Transverse colon (tissue), 4 donors: Measurements from ENCODE around the gene CUL1. TPM values are rescaled to one million over a fixed set of nuclear protein-coding genes. Genes with fewer than 3 reads are reported as not detected.

ENCODE experiments used
- DNase-seq: peaks from one replicate; pipeline ENCODE4 v3.0.0-alpha.2; 2019
- H3K27ac ChIP-seq, 4 donors: fragments of 200-600 bp; sonication (generic); 2 replicates each; pipeline ENCODE4 v1.5.1; 2016 to 2018; ENCODE audit warnings: inconsistent platforms in 4 of 4
- H3K27me3 ChIP-seq: fragments of 200-600 bp; sonication (generic); 2 replicates; pipeline ENCODE4 v1.5.1; 2017; ENCODE audit warnings: inconsistent platforms
- H3K36me3 ChIP-seq, 4 donors: fragments of 200-600 bp; sonication (generic); 2 replicates each; pipeline ENCODE4 v1.5.1; 2017 to 2019; ENCODE audit warnings: inconsistent platforms in 4 of 4
- H3K4me1 ChIP-seq, 4 donors: fragments of 200-600 bp; sonication (generic); 2 replicates each; pipeline ENCODE4 v1.5.1; 2017 to 2020; ENCODE audit warnings: inconsistent platforms in 4 of 4
- H3K4me3 ChIP-seq, 4 donors: fragments of 200-600 bp; sonication (generic); 1 replicate in 1 of 4; 2 replicates in 3 of 4; pipeline versions ENCODE4 v1.5.1 to v1.6.1; 2017 to 2019; ENCODE audit warnings: inconsistent platforms in 4 of 4
- H3K9me3 ChIP-seq, 2 donors: fragments of 200-600 bp; sonication (generic); 2 replicates each; pipeline ENCODE4 v1.5.1; 2017 to 2019; ENCODE audit warnings: inconsistent platforms in 2 of 2
- EP300 ChIP-seq: sonication (generic); formaldehyde crosslinking; IDR thresholded peaks from one replicate; pipeline ENCODE4 v1.6.1; 2017; ENCODE audit warnings: antibody characterized with exemption, low read depth
- POLR2A ChIP-seq: fragments of 450-650 bp; IDR thresholded peaks from one replicate; pipeline ENCODE4 v1.6.1; 2016; ENCODE audit warnings: antibody characterized with exemption, mild to moderate bottlenecking, moderate library complexity
- POLR2AphosphoS5 ChIP-seq, 3 donors: sonication (generic); formaldehyde crosslinking; IDR thresholded peaks; one replicate each; pipeline ENCODE4 v1.6.1; 2016; ENCODE audit warnings: antibody characterized with exemption in 3 of 3
- WGBS, 2 donors: methylation state at CpG; one replicate each; pipeline ENCODE4 v1.1.5; 2018; ENCODE audit warnings: low coverage in 1 of 2; 5-methylcytosine and 5-hydroxymethylcytosine counted together
- in situ Hi-C, 4 donors: fragments of 200-750 bp; cut with MboI; loops; one replicate each; pipeline versions ENCODE4 v1.15.0 to v1.15.1; 2017; ENCODE audit warnings: low sequenced_read_pairs in 3 of 4, low pct_ligation_motif_present in 1 of 4, low pct_unique_long_range_greater_than_20kb in 1 of 4
- intact Hi-C: fragments of 100-400 bp; cut with DNase I; formaldehyde crosslinking; loops from one replicate; pipeline ENCODE4 v1.15.1; 2023; ENCODE audit warnings: low total_unique reads
- total RNA-seq, 4 donors: library from RNA; depleted of rRNA; stranded (reverse); fragments of >200 nt; gene quantifications; one replicate each; pipeline ENCODE4 v1.1.0, GENCODE V29; 2016
- TF ChIP-seq, protein P1 (sequence below), 5 experiments: fragments of 200-600 bp in 3 of 5; fragments of 450-650 bp in 2 of 5; sonication (generic) in 3 of 5; IDR thresholded peaks; 1 replicate in 2 of 5; 2 replicates in 3 of 5; pipeline ENCODE4 v1.5.1; 2016 to 2017; ENCODE audit warnings: antibody characterized with exemption in 5 of 5, inconsistent platforms in 3 of 5, mild to moderate bottlenecking in 2 of 5, moderate library complexity in 1 of 5

Gene CUL1
- total RNA-seq, 4 donors from 2014 or later, result 17.6 to 44.6 (median 28.8) TPM

DNA sequence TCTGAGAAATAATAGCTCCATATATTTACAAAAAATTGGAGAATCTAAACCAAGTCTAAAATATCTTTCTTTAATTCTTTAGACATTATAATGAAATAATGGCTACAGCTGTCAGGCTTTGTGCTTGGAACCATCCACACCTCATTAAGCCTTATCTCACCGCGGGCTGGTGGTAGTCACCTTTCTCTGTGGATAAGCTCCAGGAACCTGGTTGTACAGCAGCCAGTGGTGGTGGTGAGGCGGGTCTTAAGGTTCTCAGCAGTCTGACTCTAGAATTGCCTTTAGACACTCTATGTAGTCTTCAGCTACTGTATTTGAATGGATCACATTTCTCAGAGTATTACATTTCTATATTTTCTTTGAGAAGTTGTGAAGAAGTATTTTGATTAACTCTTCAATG, 34.2 kb downstream of the CUL1 start:
- DNase-seq, result no peak
- H3K4me3 ChIP-seq, result no peak overlapping the region
- H3K27ac ChIP-seq, result no peak overlapping the region
- 89 to 100% methylated on average over 1 to 3 of the region's 3 CpGs for WGBS, 2 donors
- intact Hi-C loops (no loop called here), in situ Hi-C loops (no loop called here)
- H3K9me3 ChIP-seq, result no peaks in the 10 kb centered on the region
- peaks cover 0 to 31% (median 7%) of the 10 kb centered on the region in 4 donors for H3K36me3 ChIP-seq
- TF ChIP-seq, protein P1, sequence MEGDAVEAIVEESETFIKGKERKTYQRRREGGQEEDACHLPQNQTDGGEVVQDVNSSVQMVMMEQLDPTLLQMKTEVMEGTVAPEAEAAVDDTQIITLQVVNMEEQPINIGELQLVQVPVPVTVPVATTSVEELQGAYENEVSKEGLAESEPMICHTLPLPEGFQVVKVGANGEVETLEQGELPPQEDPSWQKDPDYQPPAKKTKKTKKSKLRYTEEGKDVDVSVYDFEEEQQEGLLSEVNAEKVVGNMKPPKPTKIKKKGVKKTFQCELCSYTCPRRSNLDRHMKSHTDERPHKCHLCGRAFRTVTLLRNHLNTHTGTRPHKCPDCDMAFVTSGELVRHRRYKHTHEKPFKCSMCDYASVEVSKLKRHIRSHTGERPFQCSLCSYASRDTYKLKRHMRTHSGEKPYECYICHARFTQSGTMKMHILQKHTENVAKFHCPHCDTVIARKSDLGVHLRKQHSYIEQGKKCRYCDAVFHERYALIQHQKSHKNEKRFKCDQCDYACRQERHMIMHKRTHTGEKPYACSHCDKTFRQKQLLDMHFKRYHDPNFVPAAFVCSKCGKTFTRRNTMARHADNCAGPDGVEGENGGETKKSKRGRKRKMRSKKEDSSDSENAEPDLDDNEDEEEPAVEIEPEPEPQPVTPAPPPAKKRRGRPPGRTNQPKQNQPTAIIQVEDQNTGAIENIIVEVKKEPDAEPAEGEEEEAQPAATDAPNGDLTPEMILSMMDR (IDR thresholded peaks at IDR 0.05), result no peak
- TF ChIP-seq EP300, result no peak
- no peak for TF ChIP-seq POLR2A
- no peak for TF ChIP-seq POLR2AphosphoS5 (IDR thresholded peaks at IDR 0.05)
- H3K27me3 ChIP-seq, result no peaks in the 10 kb centered on the region
- H3K4me1 ChIP-seq, result peaks cover 0 to 12% (median 6%) of the 10 kb centered on the region in 4 donors

DNA sequence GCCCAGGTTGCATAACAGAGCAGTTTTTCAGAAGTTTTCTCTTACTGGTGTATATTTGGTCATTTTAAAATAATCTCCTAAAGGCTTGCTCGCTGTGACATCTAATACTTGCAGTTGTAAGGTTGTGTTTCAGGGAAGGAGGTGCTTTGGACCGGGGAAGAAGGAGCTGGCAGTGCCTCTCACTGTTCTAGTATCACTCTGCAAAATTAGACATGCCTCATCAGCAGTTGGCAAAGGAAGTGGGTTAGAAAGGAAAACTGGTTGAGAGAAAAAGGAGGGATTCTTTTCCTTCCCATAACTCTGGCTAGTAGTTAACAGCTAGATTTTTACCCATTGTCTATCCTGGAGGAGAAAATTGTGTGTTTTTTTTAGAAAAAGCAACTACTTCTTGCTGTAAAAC, 34.8 kb downstream of the CUL1 start:
- in situ Hi-C loops, result no loop called here

DNA sequence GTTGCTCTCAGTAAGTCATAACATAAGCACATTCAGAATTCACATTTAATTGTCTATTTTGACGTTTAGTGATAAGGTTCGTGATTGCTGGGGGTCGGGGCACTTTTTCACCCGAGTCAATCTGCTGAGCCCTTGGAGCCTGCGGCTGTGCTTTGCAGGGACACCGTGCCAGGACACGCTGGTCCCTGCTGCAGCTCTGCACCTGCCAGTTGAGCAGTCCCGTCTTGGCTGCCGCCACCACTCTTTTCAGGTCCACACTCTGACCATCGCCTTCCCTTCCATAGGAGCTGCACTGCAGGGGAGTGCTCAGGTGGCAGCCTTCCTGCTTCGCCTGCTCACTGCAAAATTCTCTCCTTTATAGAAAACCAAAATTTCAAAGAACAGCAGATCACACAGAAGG, 36.4 kb downstream of the CUL1 start:
- H3K27ac ChIP-seq, result no peak overlapping the region
- intact Hi-C loops, result no loop called here
- no peak for DNase-seq
- no peaks in the 10 kb centered on the region for H3K9me3 ChIP-seq
- in situ Hi-C loops, result no loop called here
- H3K4me3 ChIP-seq, result no peak overlapping the region
- H3K36me3 ChIP-seq, result peaks cover 0 to 47% (median 12%) of the 10 kb centered on the region in 4 donors
- TF ChIP-seq EP300 (no peak), POLR2AphosphoS5 (IDR thresholded peaks at IDR 0.05) (no peak), POLR2A (no peak)
- TF ChIP-seq, protein P1 (IDR thresholded peaks at IDR 0.05), result no peak
- H3K4me1 ChIP-seq, result peaks cover 0 to 12% (median 3%) of the 10 kb centered on the region in 4 donors
- H3K27me3 ChIP-seq, result no peaks in the 10 kb centered on the region
- WGBS, 2 donors, result 86 to 94% methylated on average over 2 to 11 of the region's 11 CpGs

More for the DNA sequence above, 34.8 kb downstream of the CUL1 start:
- Histone ChIP-seq H3K36me3 (peaks cover 0 to 36% (median 11%) of the 10 kb centered on the region in 4 donors), H3K27ac (no peak overlapping the region), H3K4me1 (peaks cover 0 to 12% (median 6%) of the 10 kb centered on the region in 4 donors), H3K4me3 (no peak overlapping the region), H3K9me3 (no peaks in the 10 kb centered on the region), H3K27me3 (no peaks in the 10 kb centered on the region)
- intact Hi-C loops, result no loop called here
- no peak for DNase-seq
- TF ChIP-seq EP300 (no peak), POLR2A (no peak), POLR2AphosphoS5 (IDR thresholded peaks at IDR 0.05) (no peak)
- TF ChIP-seq, protein P1 (IDR thresholded peaks at IDR 0.05), result no peak
- WGBS, 2 donors, result 75 to 88% methylated on average over 2 of the region's 2 CpGs

DNA sequence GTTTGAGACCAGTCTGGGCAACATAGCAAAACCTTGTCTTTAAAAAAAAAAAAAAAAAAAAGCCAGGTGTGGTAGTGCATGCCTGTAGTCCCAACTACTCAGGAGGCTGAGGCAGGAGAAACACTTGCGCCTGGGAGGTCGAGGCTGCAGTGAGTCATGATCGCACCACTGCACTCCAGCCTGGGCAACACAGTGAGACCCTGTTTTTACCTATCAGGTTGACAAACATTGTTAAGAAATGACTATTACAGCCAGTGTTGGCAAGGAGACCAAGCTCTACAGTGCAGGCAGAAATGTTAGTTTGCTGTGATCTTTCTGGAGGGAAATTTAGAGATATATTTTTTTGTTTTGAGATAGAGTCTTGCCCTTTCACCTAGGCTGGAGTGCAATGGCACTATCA, 37.3 kb downstream of the CUL1 start:
- H3K4me3 ChIP-seq, result no peak overlapping the region
- H3K27ac ChIP-seq, result no peak overlapping the region
- TF ChIP-seq, protein P1 (IDR thresholded peaks at IDR 0.05), result no peak
- no peaks in the 10 kb centered on the region for H3K9me3 ChIP-seq
- intact Hi-C loops (no loop called here), in situ Hi-C loops (no loop called here)
- H3K36me3 ChIP-seq, result peaks cover 0 to 49% (median 15%) of the 10 kb centered on the region in 4 donors
- peaks cover 0 to 12% (median 0%) of the 10 kb centered on the region in 4 donors for H3K4me1 ChIP-seq
- H3K27me3 ChIP-seq, result no peaks in the 10 kb centered on the region
- no peak for DNase-seq
- 94 to 100% methylated on average over 3 of the region's 3 CpGs for WGBS, 2 donors
